ENCODE data around the gene RALGAPA2.

- no peak for TF ChIP-seq POLR2A (IDR thresholded peaks at IDR 0.05)
- no peak for TF ChIP-seq POLR2AphosphoS5 (IDR thresholded peaks at IDR 0.05)
- TF ChIP-seq CTCF (IDR thresholded peaks at IDR 0.05 in 8 of 11, conservative IDR thresholded peaks at IDR 0.05 in 3 of 11) = no peak
Measured at GRCh38 chr20:20578838-20579237, 133.6 kb downstream of the RALGAPA2 start.

Data from spleen (tissue), 7 donors.